NT2/D1 (cell line): ENCODE results near the gene NAGPA.
A peak's percentile ranks its signal among the peaks of the same experiment; 100 is the strongest.

ENCODE experiments used
- DNase-seq: peaks from one replicate; pipeline ENCODE4 v3.0.0-alpha.2; 2011; ENCODE audit warnings: low read depth, low spot score
- H3K27me3 ChIP-seq: 2 replicates; pipeline ENCODE4 v1.6.0; 2011; ENCODE audit warnings: mild to moderate bottlenecking; ENCODE audit not compliant: insufficient read length, insufficient read depth
- H3K36me3 ChIP-seq: 2 replicates; pipeline ENCODE4 v1.6.1; 2011; ENCODE audit warnings: mild to moderate bottlenecking, low read length, mixed read lengths; ENCODE audit not compliant: insufficient read depth, insufficient read length
- H3K4me1 ChIP-seq: 2 replicates; pipeline ENCODE4 v1.5.1; 2011; ENCODE audit not compliant: insufficient read depth, insufficient read length
- H3K4me3 ChIP-seq: 2 replicates; pipeline ENCODE4 v1.5.1; 2011; ENCODE audit warnings: low read depth; ENCODE audit not compliant: insufficient read length
- H3K9ac ChIP-seq: 2 replicates; pipeline ENCODE4 v1.6.0; 2011; ENCODE audit warnings: low read depth; ENCODE audit not compliant: insufficient read length
- H3K9me3 ChIP-seq: 2 replicates; pipeline ENCODE4 v1.5.1; 2011; ENCODE audit warnings: mild to moderate bottlenecking, low read length; ENCODE audit not compliant: insufficient read depth
- SUZ12 ChIP-seq: IDR thresholded peaks from 2 replicates; pipeline ENCODE4 v1.6.1; 2011; ENCODE audit not compliant: insufficient read length, insufficient read depth; ENCODE audit errors: extremely low read depth
- YY1 ChIP-seq: IDR thresholded peaks from 2 replicates; pipeline ENCODE4 v1.6.1; 2011; ENCODE audit not compliant: insufficient read length, insufficient read depth
- ZNF274 ChIP-seq: IDR thresholded peaks from 2 replicates; pipeline ENCODE4 v1.6.1; 2011; ENCODE audit warnings: mild to moderate bottlenecking, low read depth, low read length

NAGPA gene

GRCh38 chr16:5024632-5025031, 9.1 kb downstream of the NAGPA start:
- DNase-seq, result no peak
- peak overlapping the region; percentile 39 for H3K9ac ChIP-seq
- H3K27me3 ChIP-seq, result no peaks in the 10 kb centered on the region
- no peaks in the 10 kb centered on the region for H3K9me3 ChIP-seq
- H3K4me1 ChIP-seq, result peaks cover 15% of the 10 kb centered on the region
- no peak overlapping the region for H3K4me3 ChIP-seq
- H3K36me3 ChIP-seq, result peaks cover 32% of the 10 kb centered on the region
- no peak for TF ChIP-seq SUZ12
- TF ChIP-seq YY1, result no peak
- TF ChIP-seq ZNF274, result no peak

DNA sequence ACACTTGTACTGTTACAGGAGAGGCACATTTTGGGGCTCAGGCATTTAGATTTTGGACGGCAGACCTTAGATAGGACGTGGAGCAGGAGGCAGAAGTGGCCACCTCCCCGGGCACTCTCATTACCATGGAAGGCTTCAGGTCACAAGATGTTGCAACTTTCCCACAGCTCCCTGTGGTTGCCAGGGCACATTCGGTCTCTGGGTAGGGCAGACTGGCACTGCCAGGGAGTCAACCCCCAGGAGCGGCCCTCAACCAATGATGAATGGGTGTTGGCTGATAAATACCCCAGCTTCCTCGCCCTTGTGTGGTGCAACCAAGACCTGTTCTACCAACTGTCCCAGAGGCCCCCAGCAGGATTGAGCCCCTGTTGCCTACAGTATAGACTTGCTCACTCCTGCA, 11.2 kb downstream of the NAGPA start:
- H3K4me1 ChIP-seq, result peaks cover 15% of the 10 kb centered on the region
- H3K36me3 ChIP-seq, result peaks cover 16% of the 10 kb centered on the region
- H3K9me3 ChIP-seq, result no peaks in the 10 kb centered on the region
- no peak for DNase-seq
- H3K4me3 ChIP-seq, result no peak overlapping the region
- H3K27me3 ChIP-seq, result no peaks in the 10 kb centered on the region
- TF ChIP-seq ZNF274 (no peak), SUZ12 (no peak), YY1 (no peak)
- H3K9ac ChIP-seq, result no peak overlapping the region

GRCh38 chr16:5020551-5020950, 13.2 kb downstream of the NAGPA start:
- Histone ChIP-seq H3K4me3 (no peak overlapping the region), H3K27me3 (no peaks in the 10 kb centered on the region), H3K9me3 (no peaks in the 10 kb centered on the region), H3K4me1 (peaks cover 13% of the 10 kb centered on the region), H3K36me3 (peaks cover 9% of the 10 kb centered on the region), H3K9ac (no peak overlapping the region)
- TF ChIP-seq ZNF274 (no peak), SUZ12 (no peak), YY1 (no peak)
- DNase-seq, result no peak

DNA sequence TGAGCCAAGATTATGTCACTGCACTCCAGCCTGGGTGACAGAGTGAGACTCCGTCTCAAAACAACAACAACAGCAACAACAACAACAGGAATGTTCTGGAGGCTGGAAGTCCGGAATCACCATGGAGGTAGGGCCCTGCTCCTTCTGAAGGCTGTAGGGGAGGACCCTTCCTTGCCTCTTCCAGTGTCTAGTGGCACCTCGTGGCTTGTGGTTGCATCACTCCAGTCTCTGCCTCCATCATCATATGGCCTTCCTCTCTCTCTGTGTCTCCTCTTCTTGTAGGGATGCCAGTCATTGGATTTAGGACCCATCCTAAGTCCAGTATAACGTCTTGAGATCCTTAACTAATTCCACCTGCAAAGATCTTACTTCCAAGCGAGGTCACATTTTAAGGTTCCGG, 14.0 kb downstream of the NAGPA start:
- Histone ChIP-seq H3K4me3 (no peak overlapping the region), H3K36me3 (peaks cover 5% of the 10 kb centered on the region), H3K27me3 (no peaks in the 10 kb centered on the region), H3K9ac (no peak overlapping the region), H3K9me3 (no peaks in the 10 kb centered on the region), H3K4me1 (peaks cover 7% of the 10 kb centered on the region)
- TF ChIP-seq YY1 (no peak), SUZ12 (no peak), ZNF274 (no peak)
- no peak for DNase-seq

GRCh38 chr16:5018793-5019192, 14.9 kb downstream of the NAGPA start:
- H3K4me1 ChIP-seq, result peaks cover 11% of the 10 kb centered on the region
- no peak overlapping the region for H3K9ac ChIP-seq
- H3K9me3 ChIP-seq, result no peaks in the 10 kb centered on the region
- no peak overlapping the region for H3K4me3 ChIP-seq
- H3K27me3 ChIP-seq, result no peaks in the 10 kb centered on the region
- no peaks in the 10 kb centered on the region for H3K36me3 ChIP-seq
- TF ChIP-seq ZNF274 (no peak), SUZ12 (no peak), YY1 (no peak)
- DNase-seq, result no peak

GRCh38 chr16:5017678-5017969, 16.1 kb downstream of the NAGPA start:
- Histone ChIP-seq H3K36me3 (no peaks in the 10 kb centered on the region), H3K27me3 (no peaks in the 10 kb centered on the region), H3K4me1 (peaks cover 11% of the 10 kb centered on the region), H3K9me3 (no peaks in the 10 kb centered on the region), H3K4me3 (no peak overlapping the region), H3K9ac (no peak overlapping the region)
- DNase-seq, result no peak
- TF ChIP-seq SUZ12 (no peak), ZNF274 (no peak), YY1 (no peak)

GRCh38 chr16:5016967-5017677, 16.6 kb downstream of the NAGPA start:
- Histone ChIP-seq H3K4me1 (peaks cover 11% of the 10 kb centered on the region), H3K4me3 (no peak overlapping the region), H3K9me3 (no peaks in the 10 kb centered on the region), H3K36me3 (no peaks in the 10 kb centered on the region), H3K9ac (no peak overlapping the region), H3K27me3 (no peaks in the 10 kb centered on the region)
- TF ChIP-seq ZNF274, result no peak
- no peak for TF ChIP-seq SUZ12
- no peak for TF ChIP-seq YY1
- DNase-seq, result no peak
